Measurements from ENCODE around the gene SYCN. TPM values are rescaled to one million over a fixed set of nuclear protein-coding genes. Genes with fewer than 3 reads are reported as not detected.
"Not testable (repeated sequence)": the region's sequence is repeated elsewhere in the genome, so short reads cannot be mapped to it uniquely, and the experiment has no call there.

The SYCN gene
- total RNA-seq, 1 donor from 2014 or later: not detected

DNA sequence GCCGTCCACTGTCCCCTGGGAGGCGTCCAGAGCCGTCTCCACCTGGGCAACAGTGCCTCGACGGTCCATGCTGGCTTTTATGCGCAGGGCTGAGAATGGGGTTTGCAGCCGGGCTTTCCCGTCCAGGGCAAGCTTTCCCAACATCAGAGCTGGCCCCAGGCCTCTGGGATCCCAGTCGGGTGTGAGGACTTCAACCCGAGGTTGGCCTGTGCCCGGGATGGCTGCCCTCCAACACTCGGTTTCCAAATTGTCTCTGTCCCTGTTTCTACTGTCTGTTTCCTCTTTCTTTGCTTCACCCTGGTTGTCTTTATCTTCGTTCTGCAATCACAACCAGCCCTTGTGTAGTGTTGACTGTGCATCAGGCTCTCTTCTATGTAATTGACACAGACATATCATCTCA lies 44.7 kb upstream of the SYCN start, which contains the start of gene IFNL4:
IFNL4 (minus strand) TSS at position 51 of the 400 bp plus-strand sequence.
- peaks cover 2% of the 10 kb centered on the region for H3K4me1 Mint-ChIP-seq (ENCODE audit: low read depth)
- no peak within 1 kb of the TSS for H3K4me3 Mint-ChIP-seq (ENCODE audit: unreplicated experiment)
- no peaks in the 10 kb centered on the region for H3K36me3 Mint-ChIP-seq (ENCODE audit: low read depth)
- TF ChIP-seq, protein P1, sequence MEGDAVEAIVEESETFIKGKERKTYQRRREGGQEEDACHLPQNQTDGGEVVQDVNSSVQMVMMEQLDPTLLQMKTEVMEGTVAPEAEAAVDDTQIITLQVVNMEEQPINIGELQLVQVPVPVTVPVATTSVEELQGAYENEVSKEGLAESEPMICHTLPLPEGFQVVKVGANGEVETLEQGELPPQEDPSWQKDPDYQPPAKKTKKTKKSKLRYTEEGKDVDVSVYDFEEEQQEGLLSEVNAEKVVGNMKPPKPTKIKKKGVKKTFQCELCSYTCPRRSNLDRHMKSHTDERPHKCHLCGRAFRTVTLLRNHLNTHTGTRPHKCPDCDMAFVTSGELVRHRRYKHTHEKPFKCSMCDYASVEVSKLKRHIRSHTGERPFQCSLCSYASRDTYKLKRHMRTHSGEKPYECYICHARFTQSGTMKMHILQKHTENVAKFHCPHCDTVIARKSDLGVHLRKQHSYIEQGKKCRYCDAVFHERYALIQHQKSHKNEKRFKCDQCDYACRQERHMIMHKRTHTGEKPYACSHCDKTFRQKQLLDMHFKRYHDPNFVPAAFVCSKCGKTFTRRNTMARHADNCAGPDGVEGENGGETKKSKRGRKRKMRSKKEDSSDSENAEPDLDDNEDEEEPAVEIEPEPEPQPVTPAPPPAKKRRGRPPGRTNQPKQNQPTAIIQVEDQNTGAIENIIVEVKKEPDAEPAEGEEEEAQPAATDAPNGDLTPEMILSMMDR (IDR thresholded peaks at IDR 0.05): no peak
- no peak within 1 kb of the TSS for H3K27ac Mint-ChIP-seq (ENCODE audit: unreplicated experiment)
- H3K9me3 Mint-ChIP-seq (ENCODE audit: low read depth): no peaks in the 10 kb centered on the region
- peaks cover 56% of the 10 kb centered on the region for H3K27me3 Mint-ChIP-seq (ENCODE audit: low read depth)
- DNase-seq (ENCODE audit: low spot score): no peak

DNA sequence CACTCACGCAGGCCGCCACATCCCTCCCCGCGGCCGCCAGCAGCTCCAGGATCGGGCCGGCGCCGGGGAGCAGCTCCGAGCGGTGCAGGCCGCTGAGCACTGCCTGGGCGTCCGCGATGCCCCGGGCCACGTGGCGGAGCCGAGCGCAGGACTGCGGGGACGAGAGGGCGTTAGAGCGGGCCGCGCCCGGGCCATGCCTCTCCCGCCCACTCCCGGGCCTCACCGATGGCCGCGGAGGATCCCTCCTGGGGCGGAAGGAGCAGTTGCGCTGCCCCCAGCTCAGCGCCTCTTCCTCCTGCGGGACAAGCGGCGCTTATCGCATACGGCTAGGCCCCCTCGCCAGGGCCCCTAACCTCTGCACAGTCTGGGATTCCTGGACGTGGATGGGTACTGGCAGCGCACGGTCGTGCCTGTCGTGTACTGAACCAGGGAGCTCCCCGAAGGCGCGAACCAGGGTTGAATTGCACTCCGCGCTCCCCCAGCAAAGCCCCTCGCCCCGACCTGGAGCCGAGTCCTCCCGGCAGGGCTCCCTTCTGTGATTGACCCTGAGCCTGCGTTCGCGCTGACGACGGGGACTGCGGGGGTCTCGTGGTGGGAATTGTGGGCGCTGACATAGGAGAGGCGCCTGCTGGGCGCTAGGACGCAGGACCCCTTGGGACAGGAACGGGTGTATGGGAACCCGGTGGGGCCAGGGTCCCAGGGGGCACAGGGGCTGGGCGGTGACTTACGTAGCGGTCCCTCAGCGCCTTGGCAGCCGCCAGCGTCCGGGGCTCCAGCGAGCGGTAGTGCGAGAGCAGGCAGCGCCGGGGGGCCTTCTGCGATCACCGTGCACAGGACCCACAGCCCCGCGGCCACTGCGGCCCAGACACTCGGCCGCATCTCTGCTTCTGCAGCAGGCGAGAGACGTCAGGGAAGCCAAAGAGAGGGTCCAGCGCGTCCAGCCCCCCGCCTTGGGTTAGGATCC lies 43.9 kb upstream of the SYCN start:
- Mint-ChIP-seq H3K27me3 (ENCODE audit: low read depth) (peaks cover 56% of the 10 kb centered on the region), H3K4me3 (ENCODE audit: unreplicated experiment) (no peak overlapping the region), H3K27ac (ENCODE audit: unreplicated experiment) (no peak overlapping the region), H3K9me3 (ENCODE audit: low read depth) (no peaks in the 10 kb centered on the region), H3K4me1 (ENCODE audit: low read depth) (peaks cover 2% of the 10 kb centered on the region), H3K36me3 (ENCODE audit: low read depth) (no peaks in the 10 kb centered on the region)
- no peak for DNase-seq (ENCODE audit: low spot score)
- TF ChIP-seq, protein P1 (IDR thresholded peaks at IDR 0.05): no peak

DNA sequence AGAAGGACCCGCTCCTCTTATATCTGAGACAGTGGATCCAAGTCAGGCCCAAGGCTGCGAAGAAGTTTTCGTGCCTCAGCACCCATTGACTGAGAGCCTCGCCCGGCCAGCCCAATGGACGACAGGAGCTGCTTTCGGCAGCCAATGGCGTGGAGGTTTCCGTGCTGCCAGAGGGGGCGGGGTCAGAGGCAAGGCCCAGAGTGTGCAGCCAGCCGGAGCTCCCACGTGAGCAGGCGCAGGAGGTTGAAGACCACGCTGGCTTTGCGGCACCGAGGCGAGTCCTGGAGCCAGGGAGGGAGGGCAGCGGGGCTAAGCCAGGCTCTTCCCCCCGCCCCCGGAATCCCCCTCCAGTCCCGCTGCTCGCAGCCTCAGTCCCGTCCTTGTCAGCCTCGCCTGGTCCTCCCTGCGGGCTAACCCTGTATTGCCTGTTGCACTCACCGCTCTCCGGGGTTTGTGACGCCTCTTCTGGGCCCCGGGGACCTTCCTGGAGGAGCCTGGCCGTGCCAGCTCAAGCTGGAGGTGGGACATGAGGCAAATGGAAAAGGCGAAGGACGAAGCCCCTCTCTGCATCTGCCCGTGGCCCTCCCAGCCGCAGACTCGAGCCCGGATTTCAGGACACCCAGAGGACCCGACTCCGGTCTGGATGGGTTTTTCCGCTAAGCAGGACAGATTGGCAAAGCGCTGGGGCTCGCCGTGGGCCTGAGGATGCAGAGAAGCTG lies 43.0 kb upstream of the SYCN start:
- DNase-seq (ENCODE audit: low spot score): no peak
- Mint-ChIP-seq H3K36me3 (ENCODE audit: low read depth) (no peaks in the 10 kb centered on the region), H3K9me3 (ENCODE audit: low read depth) (no peaks in the 10 kb centered on the region), H3K27me3 (ENCODE audit: low read depth) (peaks cover 49% of the 10 kb centered on the region), H3K27ac (ENCODE audit: unreplicated experiment) (no peak overlapping the region), H3K4me3 (ENCODE audit: unreplicated experiment) (no peak overlapping the region), H3K4me1 (ENCODE audit: low read depth) (peaks cover 2% of the 10 kb centered on the region)
- TF ChIP-seq, protein P1 (IDR thresholded peaks at IDR 0.05): no peak

DNA sequence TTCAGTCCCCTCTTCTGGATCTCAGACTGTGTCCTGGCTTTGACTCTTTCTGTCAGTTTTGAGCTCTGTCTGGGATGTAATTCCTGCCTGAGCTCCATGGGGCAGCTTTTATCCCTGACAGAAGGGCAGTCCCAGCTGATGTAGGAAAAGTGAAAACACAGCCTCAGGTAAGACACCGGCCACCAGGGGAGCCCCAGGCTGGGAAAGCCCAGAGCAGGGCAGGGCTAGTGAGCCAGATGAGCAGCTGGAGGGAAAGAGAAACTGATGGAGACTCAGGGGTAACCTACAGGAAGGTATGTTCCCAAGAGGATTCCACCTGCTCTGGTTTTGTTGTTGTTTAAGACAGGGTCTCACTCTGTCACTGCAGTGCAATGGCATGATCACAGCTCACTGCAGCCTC lies 41.1 kb upstream of the SYCN start:
- peaks cover 45% of the 10 kb centered on the region for H3K27me3 Mint-ChIP-seq (ENCODE audit: low read depth)
- not testable (repeated sequence) for DNase-seq (ENCODE audit: low spot score); H3K4me1 Mint-ChIP-seq (ENCODE audit: low read depth); H3K36me3 Mint-ChIP-seq (ENCODE audit: low read depth); H3K4me3 Mint-ChIP-seq (ENCODE audit: unreplicated experiment); H3K27ac Mint-ChIP-seq (ENCODE audit: unreplicated experiment); H3K9me3 Mint-ChIP-seq (ENCODE audit: low read depth)

DNA sequence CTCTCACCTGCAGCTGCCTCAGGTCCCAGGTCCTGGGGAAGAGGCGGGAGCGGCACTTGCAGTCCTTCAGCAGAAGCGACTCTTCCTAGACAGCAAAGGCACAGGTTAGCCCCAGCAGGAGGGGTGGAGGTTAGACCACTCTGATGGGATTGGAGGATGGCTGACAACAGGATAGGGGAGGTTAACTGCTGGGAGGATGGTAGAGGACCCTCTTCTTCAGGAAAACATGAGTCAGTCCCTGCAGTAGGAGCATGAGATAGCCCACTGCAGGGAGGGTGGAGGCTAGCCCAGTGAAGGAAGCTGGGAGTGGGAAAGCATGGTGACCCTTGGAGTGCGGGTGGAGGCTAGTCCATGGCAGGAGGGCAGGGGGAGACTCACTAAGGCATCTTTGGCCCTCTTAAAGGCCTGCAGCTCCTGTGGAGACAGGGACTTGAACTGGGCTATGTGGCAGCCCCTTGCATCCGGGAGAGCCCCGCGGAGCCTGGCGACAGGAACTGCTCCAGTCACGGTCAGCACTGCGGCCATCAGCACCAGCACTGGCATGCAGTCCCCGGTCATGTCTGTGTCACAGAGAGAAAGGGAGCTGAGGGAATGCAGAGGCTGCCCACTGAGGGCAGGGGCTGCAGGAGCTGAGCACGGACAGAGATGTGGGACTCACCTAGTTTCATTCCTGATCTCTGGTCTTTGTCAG lies 40.5 kb upstream of the SYCN start, which contains the start of gene IFNL3:
IFNL3 (minus strand) TSS at position 597 of the 691 bp plus-strand sequence; CDS start at position 558, 39 bp downstream.
- H3K4me1 Mint-ChIP-seq (ENCODE audit: low read depth); DNase-seq (ENCODE audit: low spot score); H3K4me3 Mint-ChIP-seq (ENCODE audit: unreplicated experiment); H3K36me3 Mint-ChIP-seq (ENCODE audit: low read depth); H3K9me3 Mint-ChIP-seq (ENCODE audit: low read depth); H3K27ac Mint-ChIP-seq (ENCODE audit: unreplicated experiment): not testable (repeated sequence)
- H3K27me3 Mint-ChIP-seq (ENCODE audit: low read depth): peaks cover 45% of the 10 kb centered on the region

DNA sequence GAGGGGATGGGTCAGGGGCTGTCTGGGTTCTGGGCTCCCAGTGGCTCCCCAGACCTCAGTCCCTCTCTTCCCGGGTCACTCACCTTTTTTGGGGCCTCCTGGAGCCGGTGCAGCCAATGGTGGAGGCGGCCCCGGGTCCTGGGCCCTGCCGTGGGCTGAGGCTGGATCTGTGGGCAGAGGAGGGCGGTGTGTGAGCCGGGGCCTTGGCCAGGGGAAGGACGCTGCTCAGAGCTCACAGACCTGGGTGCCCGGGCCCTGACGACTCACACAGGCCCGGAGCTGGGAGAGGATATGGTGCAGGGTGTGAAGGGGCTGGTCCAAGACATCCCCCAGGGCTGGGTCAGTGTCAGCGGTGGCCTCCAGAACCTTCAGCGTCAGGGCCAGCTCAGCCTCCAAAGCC lies 39.7 kb upstream of the SYCN start:
- H3K27me3 Mint-ChIP-seq (ENCODE audit: low read depth): peaks cover 43% of the 10 kb centered on the region
- DNase-seq (ENCODE audit: low spot score); H3K4me1 Mint-ChIP-seq (ENCODE audit: low read depth); H3K27ac Mint-ChIP-seq (ENCODE audit: unreplicated experiment); H3K9me3 Mint-ChIP-seq (ENCODE audit: low read depth); H3K36me3 Mint-ChIP-seq (ENCODE audit: low read depth); H3K4me3 Mint-ChIP-seq (ENCODE audit: unreplicated experiment): not testable (repeated sequence)

Data from chondrocyte (in vitro differentiated cells).